ENCODE data around the gene IGSF23. TPM values are rescaled to one million over a fixed set of nuclear protein-coding genes. Genes with fewer than 3 reads are reported as not detected.
A peak's percentile ranks its signal among the peaks of the same experiment; 100 is the strongest.

IGSF23 gene
- total RNA-seq, 6 experiments from 2014 or later = not detected

DNA sequence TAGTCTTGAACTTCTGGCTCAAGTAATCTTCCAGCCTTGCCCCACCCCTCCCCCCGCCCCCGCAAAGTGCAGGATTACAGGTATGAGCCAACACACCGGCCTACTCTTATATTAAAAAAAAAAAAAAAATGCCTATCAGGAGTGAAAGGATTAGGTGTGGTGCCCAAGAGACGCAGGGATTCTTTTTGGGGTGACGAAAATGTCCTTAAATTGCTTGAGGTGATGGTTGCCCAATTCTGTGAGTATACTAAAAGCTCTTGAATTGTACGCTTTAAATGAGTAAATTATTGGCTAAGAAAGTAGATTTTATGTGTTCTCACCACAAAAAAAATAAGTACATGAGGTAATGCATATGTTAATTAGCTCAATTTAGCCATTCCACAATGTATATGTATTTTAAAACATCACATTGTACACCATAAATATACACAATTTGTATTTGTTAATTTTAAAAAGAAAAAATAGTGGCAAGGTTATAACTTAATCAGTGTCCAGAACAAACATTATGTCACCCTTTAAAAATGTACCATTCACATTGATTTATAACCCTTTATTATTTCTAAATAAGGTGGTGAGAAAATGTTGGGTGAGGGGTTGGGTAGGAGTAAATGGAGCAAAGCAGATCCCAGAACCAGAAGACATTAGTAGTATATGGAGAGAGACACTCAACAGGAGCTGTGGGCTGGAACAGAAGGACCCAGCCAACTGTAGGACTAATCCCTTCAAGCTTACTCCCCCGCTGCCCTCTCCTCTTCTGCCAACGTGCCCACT, 3.9 kb downstream of the IGSF23 start:
- H3K4me1 Mint-ChIP-seq (ENCODE audit: low read depth) = no peaks in the 10 kb centered on the region
- TF ChIP-seq, protein P1, sequence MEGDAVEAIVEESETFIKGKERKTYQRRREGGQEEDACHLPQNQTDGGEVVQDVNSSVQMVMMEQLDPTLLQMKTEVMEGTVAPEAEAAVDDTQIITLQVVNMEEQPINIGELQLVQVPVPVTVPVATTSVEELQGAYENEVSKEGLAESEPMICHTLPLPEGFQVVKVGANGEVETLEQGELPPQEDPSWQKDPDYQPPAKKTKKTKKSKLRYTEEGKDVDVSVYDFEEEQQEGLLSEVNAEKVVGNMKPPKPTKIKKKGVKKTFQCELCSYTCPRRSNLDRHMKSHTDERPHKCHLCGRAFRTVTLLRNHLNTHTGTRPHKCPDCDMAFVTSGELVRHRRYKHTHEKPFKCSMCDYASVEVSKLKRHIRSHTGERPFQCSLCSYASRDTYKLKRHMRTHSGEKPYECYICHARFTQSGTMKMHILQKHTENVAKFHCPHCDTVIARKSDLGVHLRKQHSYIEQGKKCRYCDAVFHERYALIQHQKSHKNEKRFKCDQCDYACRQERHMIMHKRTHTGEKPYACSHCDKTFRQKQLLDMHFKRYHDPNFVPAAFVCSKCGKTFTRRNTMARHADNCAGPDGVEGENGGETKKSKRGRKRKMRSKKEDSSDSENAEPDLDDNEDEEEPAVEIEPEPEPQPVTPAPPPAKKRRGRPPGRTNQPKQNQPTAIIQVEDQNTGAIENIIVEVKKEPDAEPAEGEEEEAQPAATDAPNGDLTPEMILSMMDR (IDR thresholded peaks at IDR 0.05) = no peak
- no peaks in the 10 kb centered on the region for H3K36me3 Mint-ChIP-seq (ENCODE audit: low read depth)
- no peak overlapping the region for H3K4me3 Mint-ChIP-seq
- H3K27ac Mint-ChIP-seq = no peak overlapping the region
- H3K9me3 Mint-ChIP-seq = no peaks in the 10 kb centered on the region
- H3K27me3 Mint-ChIP-seq (ENCODE audit: insufficient read depth) = peaks cover 2% of the 10 kb centered on the region
- no peak for DNase-seq

DNA sequence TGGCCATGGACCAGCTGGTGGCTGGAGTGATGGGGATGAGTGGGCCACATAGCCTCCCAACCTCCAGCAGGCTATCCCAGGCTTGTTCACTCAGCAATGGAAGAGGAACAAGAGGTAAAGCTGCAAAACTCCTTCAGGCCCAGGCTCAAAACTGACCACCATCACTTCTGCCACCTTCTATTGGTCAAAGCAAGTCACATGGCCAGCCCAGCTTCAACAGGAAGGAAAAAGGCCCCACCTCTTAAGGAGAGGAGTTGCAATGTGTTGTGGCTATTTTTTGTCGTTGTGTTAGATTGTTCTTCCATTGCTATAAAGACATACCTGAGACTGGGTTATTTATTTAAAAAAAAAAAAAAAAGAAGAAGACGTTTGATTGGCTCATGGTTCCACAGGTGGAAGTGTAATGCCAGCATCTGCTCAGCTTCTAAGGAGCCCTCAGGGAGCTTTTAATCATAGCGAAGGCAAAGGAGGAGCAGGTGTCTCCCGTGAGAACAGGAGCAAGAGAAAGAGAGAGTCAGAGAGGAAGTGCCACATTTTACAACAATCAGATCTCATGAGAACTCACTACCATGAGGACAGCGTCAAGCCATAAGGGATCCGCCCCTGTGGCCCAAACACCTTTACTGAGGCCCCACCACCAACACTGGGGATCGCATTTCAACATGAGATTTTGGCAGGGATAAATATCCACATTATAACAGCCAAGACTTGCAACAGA, 5.4 kb downstream of the IGSF23 start:
- no peaks in the 10 kb centered on the region; the same call in none of the 2 replicates for H3K27me3 Mint-ChIP-seq (ENCODE audit: insufficient read depth)
- no peaks in the 10 kb centered on the region for H3K36me3 Mint-ChIP-seq (ENCODE audit: low read depth)
- H3K27ac Mint-ChIP-seq = no peak overlapping the region
- TF ChIP-seq, protein P1 (IDR thresholded peaks at IDR 0.05) = no peak
- peaks cover 10% of the 10 kb centered on the region for H3K4me1 Mint-ChIP-seq (ENCODE audit: low read depth)
- no peaks in the 10 kb centered on the region for H3K9me3 Mint-ChIP-seq
- DNase-seq = no peak
- no peak overlapping the region for H3K4me3 Mint-ChIP-seq

DNA sequence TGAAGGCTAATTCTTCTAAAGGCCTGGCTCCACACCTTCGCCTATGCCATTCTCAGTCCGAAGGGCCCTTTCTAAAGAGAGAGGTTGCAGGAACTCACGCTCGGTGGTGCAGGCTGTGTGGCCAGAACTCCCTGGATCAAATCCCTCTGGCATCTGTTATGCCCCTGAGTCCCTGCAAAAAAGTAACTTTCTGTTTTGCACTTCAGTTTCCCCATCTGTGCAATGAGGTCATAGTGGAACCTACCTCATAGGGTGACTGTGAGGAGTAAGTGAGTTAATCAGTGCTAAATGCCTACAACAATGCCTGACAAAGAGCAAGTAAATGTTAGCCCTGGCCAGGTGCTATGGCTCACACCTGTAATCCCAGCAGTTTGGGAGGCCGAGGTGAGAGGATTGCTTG, 7.3 kb downstream of the IGSF23 start:
- TF ChIP-seq, protein P1 (IDR thresholded peaks at IDR 0.05) = no peak

DNA sequence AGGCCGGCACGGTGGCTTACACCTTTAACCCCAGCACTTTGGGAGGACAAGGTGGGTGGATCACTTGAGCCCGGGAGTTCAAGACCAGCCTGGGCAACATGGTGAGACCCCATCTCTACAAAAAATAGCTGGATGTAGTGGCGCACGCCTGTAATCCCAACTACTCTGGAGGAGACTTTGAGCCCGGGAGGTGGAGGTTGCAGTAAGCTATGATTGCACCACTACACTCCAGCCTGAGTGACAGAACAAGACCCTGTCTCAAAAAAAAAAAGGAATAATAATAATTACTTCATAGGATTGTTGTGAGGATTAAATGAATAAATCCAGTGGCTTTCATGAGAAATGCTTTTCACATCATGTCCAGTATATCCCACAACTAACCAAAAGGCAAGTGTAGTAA, 8.0 kb downstream of the IGSF23 start:
- peaks cover 22% of the 10 kb centered on the region for H3K4me1 Mint-ChIP-seq (ENCODE audit: low read depth)
- H3K27me3 Mint-ChIP-seq (ENCODE audit: insufficient read depth) = no peaks in the 10 kb centered on the region; the same call in none of the 2 replicates
- H3K27ac Mint-ChIP-seq = no peak overlapping the region
- peaks cover under 1% of the 10 kb centered on the region; the same call in 1 of the 2 replicates for H3K36me3 Mint-ChIP-seq (ENCODE audit: low read depth)
- no peak for DNase-seq
- H3K9me3 Mint-ChIP-seq = 0 out of 2 replicates have a peak, but pooled peaks cover 2% of the 10 kb centered on the region
- TF ChIP-seq, protein P1 (IDR thresholded peaks at IDR 0.05) = no peak
- no peak overlapping the region for H3K4me3 Mint-ChIP-seq

More for the DNA sequence above, 7.3 kb downstream of the IGSF23 start:
- Mint-ChIP-seq H3K36me3 (ENCODE audit: low read depth) (no peaks in the 10 kb centered on the region; the same call in 1 of the 2 replicates), H3K9me3 (no peaks in the 10 kb centered on the region), H3K4me1 (ENCODE audit: low read depth) (peaks cover 15% of the 10 kb centered on the region), H3K27me3 (ENCODE audit: insufficient read depth) (no peaks in the 10 kb centered on the region; the same call in none of the 2 replicates), H3K27ac (no peak overlapping the region), H3K4me3 (no peak overlapping the region)
- no peak for DNase-seq

DNA sequence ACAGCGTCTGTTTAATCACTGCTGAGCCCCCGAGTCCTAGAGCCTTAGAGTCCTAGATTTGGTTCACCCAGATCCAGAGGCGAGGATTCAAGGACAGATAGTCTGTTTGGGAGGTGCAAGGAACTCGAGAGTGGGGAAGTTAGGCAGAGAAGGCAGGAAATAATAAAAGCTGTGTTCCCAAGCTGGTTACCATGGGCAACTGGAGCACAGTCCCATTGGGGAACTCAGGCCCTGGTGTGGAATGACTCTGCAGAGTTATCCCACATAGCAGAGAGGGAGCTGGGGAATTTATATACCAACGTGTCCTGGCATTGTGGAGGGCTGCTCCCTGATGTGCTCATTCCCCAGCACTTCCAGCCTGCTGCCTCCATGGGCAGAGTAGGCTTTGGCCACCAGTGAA, 9.7 kb downstream of the IGSF23 start:
- DNase-seq = peak; percentile 63
- H3K4me1 Mint-ChIP-seq (ENCODE audit: low read depth) = peaks cover 35% of the 10 kb centered on the region
- TF ChIP-seq, protein P1 (IDR thresholded peaks at IDR 0.05) = no peak
- H3K9me3 Mint-ChIP-seq = 0 out of 2 replicates have a peak, but pooled peaks cover 4% of the 10 kb centered on the region
- no peak overlapping the region for H3K4me3 Mint-ChIP-seq
- peak overlapping the region; percentile 62 for H3K27ac Mint-ChIP-seq
- H3K36me3 Mint-ChIP-seq (ENCODE audit: low read depth) = peaks cover 10% of the 10 kb centered on the region; the same call in 1 of the 2 replicates
- H3K27me3 Mint-ChIP-seq (ENCODE audit: insufficient read depth) = peaks cover 2% of the 10 kb centered on the region
